HG03442 (cell line): ENCODE measurements around the gene PPP1R1C.

Source experiments
- ATAC-seq: cut with Tn5 transposase; IDR thresholded peaks from one replicate; pipeline ENCODE4 v1.9.1; 2021; ENCODE audit warnings: mild to moderate bottlenecking, moderate library complexity; ENCODE audit not compliant: unreplicated experiment

PPP1R1C gene

GRCh38 chr2:182098648-182099047, 113.0 kb downstream of the PPP1R1C start:
- no peak for ATAC-seq

- ATAC-seq: peak; percentile 57
Measured at GRCh38 chr2:182101263-182101662, 115.6 kb downstream of the PPP1R1C start.

GRCh38 chr2:182103526-182103925, 117.9 kb downstream of the PPP1R1C start:
- no peak for ATAC-seq

- no peak for ATAC-seq
Measured at GRCh38 chr2:182110347-182110746, 124.7 kb downstream of the PPP1R1C start.

GRCh38 chr2:182113334-182113733, 127.7 kb downstream of the PPP1R1C start:
- no peak for ATAC-seq

GRCh38 chr2:182115258-182115657, 129.6 kb downstream of the PPP1R1C start:
- ATAC-seq: no peak

GRCh38 chr2:182116774-182117173, 131.1 kb downstream of the PPP1R1C start:
- no peak for ATAC-seq

GRCh38 chr2:182117196-182117595, 131.5 kb downstream of the PPP1R1C start:
- ATAC-seq: no peak

- ATAC-seq: no peak
Measured at GRCh38 chr2:182128821-182129707, 143.4 kb downstream of the PPP1R1C start.

- no peak for ATAC-seq
Measured at GRCh38 chr2:182132605-182133004, 147.0 kb downstream of the PPP1R1C start.

- no peak for ATAC-seq
Measured at GRCh38 chr2:182133195-182133891, 147.7 kb downstream of the PPP1R1C start.

- ATAC-seq: no peak
Measured at GRCh38 chr2:182134201-182134600, 148.5 kb downstream of the PPP1R1C start.

GRCh38 chr2:182142062-182142461, 156.4 kb downstream of the PPP1R1C start:
- ATAC-seq: no peak

GRCh38 chr2:182144041-182144775, 158.6 kb downstream of the PPP1R1C start:
- ATAC-seq: no peak

GRCh38 chr2:182144776-182145165, 159.1 kb downstream of the PPP1R1C start:
- ATAC-seq: no peak

GRCh38 chr2:182148344-182148743, 162.7 kb downstream of the PPP1R1C start:
- no peak for ATAC-seq

- ATAC-seq: no peak
Measured at GRCh38 chr2:182163878-182164277, 178.2 kb downstream of the PPP1R1C start.

- ATAC-seq: no peak
Measured at GRCh38 chr2:182164686-182165085, 179.0 kb downstream of the PPP1R1C start.

- no peak for ATAC-seq
Measured at GRCh38 chr2:182165202-182165601, 179.5 kb downstream of the PPP1R1C start.

GRCh38 chr2:182166406-182166805, 180.8 kb downstream of the PPP1R1C start:
- no peak for ATAC-seq

GRCh38 chr2:182166841-182167240, 181.2 kb downstream of the PPP1R1C start:
- no peak for ATAC-seq
